Stimulated activated CD8-positive, alpha-beta memory T cell treated with anti-CD3 and anti-CD28 coated beads, Interleukin-7, amount 100 ng/mL, for 4 hours (primary cell): Measurements from ENCODE around the gene CYP24A1.
A peak's percentile ranks its signal among the peaks of the same experiment; 100 is the strongest.

Source experiments
- DNase-seq, 2 donors: peaks; one replicate each; pipeline ENCODE4 v3.0.0-alpha.2; 2020; ENCODE audit warnings: low read depth in 2 of 2

CYP24A1 gene

DNA sequence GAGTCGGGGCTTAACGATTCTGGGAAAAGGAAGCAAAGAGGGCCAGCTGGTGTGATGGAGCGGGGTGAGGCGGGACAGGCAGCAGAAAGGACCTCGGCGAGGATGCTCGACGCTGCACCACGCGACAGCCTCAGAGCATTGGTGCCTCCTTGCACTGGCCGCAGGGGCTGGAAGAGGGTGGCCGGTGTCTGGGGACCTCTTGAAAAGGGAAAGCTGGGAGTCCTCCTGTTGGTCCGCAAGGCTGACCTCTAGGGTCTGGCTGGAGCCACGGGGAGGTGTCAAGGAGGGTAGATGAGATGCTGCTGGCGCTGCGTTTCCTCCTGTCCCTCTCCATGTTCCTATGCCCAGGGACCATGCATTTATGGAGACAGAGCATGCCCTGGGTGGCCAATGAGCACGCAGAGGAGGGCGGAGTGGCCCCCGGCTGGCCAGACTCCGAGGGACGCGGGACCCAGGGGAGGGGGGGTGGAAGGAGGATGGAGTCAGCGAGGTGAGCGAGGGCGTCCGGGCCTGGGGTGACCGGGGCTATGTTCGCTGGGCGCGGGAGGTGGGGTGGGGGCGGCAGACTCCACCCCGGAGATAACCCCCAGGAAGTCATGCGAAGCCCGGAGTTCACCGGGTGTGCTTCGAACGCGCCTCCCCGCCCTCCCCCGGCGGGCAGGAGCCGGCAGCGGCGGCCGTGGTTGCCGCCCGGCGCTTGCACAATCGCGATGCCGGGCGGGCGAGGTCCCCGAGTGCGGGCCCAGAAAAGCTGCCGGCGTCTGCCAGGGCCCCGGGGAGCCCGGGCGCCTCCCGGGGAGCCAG lies at the start of gene CYP24A1:
TSS of gene CYP24A1 (minus strand) at position 334 of the 804 bp plus-strand sequence. CDS start 407 bp downstream, outside the sequence.
- no peak for DNase-seq

DNA sequence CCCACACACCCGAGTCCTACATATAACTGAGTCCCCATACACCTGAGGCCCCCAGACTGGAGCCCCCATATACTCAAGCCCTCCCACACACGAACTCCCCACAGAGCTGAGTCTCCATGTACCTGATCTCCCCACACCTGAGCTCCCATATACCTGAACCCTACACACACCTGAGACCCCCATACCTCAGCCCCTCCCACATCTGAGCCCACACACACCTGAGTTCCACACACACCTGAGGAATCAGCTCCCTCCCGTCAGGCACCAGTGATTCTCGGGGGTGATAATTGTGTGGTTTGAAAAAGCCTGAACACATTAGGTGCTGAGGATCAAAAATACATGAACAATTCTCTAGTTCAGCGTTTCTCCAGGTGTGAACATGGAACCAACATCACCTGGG lies 49.5 kb upstream of the CYP24A1 start:
- no peak for DNase-seq

DNA sequence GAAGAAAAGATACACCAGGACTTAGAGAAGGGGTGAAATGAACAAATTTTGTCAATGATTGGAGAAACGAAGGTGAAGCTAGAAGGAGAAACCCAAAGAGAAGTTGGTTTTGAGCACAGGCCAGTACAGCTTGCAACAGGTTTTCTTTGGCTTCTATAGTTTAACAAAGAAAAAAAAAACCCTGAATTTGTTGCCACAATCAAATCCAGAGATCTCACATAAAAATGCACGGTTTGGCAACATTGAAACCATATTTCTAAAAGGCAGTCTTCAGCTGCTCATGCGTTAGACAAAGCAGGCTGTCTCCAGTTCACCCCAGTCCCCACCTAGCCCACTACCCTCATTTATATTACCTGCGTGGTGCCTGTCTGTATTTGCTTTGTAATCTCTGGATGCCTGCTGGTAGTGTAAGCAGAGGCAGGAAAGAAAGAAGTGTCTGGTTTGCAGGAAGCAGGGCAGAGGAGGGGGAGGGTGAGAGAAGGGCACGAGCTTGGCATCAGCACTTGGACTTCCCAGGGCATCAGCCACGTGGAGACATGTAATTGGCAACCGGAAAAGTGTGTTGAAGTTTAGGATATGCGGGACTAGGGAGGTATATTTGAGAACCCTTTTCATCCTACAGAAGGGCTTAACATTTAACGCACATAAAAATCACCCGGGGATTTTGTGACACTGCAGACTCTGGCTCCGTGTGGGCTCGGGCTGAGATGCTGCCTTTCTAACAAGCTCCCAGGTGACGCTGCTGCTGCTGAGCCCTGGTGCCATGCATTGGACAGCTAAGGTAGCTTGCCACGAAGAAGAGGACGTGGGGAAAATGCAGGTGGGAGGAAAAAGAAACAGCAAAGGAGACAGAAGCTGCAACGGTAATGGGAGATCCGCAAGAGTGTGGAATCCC lies 48.5 kb upstream of the CYP24A1 start:
- DNase-seq = no peak

DNA sequence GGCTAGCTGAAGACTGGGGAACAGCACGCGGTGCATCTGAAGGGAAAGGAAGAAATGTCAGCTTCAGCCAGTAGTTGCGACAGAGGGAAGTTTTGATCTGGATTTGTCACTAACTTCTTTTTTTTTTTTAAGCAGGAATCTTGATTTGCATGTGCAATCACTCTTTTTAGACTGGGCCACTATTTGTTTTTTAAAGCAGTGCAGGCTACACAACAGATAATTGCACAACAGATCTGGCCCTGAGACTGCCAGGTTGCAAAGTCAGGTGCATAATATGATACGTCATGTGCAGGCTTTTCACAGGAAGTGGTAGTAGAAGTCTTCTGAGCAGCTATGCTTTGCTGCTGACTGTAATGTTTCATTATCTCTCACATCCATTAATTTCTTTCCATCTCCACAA lies 47.6 kb upstream of the CYP24A1 start:
- DNase-seq = no peak

DNA sequence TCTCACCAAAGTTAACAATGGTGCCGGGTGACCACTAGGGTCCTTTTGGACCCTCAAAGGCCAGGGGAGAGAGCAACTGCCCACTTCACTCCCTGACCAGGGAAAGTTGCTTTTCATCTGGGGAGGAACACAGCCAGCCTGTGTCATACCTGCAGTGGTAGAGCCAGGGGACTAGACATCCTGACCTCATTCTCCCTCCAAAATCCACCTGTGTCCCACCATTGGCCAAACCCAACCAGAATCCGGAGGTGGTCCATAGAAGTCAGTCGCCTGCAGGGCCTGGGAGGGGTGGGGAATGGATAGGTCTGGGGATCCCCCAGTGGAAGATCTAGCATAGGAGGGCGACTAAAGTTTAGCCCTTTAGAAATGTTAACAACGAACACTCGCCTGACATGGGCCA lies 46.9 kb upstream of the CYP24A1 start:
- no peak for DNase-seq

DNA sequence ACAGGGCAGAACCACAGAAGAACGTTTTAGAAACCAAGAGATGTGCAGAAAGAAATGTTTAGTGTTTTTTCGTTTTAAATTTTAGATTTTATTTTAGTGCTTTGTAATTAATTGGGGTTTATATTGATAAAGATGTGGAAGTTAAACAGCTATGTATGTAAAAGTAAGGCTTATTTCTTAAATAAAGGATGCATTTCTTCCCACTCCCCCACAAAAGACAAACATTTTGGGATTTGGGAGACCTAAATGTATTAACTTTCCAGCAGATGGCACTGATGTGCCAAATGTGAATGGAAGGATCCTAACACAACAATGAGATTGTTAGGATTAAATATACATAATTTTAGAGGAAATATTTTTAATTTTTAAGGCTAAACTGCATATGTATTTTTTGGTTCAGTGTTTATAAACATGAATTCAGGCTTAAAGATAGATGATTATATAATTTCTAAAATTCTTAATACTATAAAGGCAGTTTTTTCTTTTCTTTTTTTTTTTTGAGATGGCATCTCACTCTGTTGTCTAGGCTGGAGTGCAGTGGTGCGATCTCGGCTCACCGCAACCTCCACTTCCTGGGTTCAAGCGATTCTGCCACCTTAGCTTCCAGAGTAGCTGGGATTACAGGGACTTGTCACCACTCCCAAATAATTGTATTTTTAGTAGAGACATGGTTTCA lies 46.1 kb upstream of the CYP24A1 start:
- no peak for DNase-seq

DNA sequence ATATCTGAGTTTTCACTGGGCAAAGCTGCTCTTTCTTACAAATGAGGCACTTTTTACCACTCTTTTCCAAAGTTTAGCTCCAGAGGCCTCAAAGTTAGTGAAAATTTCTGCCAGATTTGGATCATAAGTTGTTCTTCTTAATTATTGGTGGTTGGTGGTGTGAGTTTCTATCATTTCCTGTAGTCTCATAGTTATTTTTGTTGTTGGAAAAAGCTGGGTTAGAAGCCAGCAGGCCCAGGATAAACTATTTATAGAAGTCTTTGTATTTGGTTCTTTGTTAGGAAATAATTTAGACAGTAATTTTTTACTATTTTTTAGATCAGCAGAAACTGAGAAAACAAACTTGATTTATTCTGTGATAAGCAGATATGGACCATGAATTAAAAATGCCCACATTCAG lies 44.7 kb upstream of the CYP24A1 start:
- no peak for DNase-seq

DNA sequence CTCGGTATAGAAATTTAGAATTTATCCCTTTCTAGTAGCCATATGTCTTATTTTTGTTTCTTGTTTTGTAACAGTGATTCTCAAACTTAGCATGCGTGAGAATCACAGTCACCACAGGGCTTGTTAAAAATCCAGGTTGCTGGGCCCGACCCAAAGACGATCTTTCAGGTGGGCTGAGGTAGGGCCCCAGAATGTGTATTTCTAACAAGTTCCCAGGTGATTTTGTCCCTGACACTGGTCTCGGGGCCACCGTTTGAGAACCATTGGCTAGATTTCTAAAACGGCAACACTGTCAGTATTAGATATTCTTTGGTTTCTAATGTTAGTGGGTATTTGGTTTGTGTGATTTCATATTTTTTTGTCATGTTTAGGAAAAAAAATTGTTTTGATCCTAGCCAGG lies 44.0 kb upstream of the CYP24A1 start:
- no peak for DNase-seq

DNA sequence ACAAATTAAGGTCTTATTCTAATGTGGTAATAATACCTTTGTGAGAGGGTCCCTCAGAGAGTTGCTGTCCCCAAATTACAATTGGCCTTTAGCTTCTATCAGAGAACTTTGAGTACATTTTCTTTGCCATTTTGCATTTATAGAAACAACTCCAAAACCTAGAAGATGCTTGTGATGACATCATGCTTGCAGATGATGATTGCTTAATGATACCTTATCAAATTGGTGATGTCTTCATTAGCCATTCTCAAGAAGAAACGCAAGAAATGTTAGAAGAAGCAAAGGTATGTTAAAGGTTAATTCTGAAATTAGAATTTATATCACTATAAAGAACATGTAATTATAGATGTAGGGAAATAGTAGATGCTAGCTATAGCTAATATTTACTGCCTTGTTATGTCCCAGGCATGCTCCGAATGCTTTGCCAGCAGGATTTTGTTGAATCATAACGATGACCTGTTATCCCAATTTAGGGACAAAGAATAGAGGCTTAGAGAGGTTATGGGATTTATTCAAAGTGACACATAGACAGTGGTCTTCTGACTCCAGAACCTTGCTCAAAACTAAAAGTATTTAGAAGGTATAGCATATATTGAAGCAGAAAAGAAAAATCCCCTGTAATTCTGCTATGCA lies 41.5 kb upstream of the CYP24A1 start:
- no peak for DNase-seq

DNA sequence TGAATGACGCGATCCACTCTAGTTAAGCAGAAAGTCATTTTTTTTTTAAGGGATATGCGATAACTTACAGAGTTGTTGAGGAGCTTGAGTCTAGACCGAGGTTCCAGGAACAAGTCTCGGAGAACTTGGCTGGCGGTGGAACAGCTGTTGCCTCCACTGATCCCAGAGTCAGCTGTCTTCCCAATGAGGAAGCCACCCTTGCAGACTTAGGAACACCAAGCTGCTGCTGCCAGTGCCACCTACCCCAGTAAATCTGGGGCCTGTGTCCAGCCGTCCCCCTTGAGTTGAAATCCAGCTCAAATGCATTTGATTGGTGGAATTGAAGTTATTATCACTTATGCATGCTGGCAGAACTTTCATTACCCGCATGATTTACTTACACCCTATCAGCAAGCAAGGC lies 40.8 kb upstream of the CYP24A1 start:
- no peak for DNase-seq

DNA sequence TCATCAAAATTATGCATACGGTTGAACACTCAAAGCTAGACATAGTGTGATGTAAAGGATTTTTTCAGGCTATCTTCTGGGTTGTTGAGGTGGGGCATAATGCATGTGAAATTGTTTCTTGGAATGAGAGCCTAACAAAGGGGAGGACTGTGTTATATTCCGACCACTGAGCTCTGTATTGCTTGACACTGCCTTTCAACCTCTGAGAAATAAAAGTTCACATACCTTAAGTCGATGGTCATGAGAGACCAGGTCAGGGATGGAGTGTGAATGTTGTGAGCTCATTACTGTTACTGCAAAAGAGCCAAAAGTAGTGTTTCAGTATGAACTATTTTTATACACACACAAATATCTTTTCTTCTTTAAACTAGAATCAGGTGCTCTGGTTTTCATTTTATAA lies 39.1 kb upstream of the CYP24A1 start:
- no peak for DNase-seq

DNA sequence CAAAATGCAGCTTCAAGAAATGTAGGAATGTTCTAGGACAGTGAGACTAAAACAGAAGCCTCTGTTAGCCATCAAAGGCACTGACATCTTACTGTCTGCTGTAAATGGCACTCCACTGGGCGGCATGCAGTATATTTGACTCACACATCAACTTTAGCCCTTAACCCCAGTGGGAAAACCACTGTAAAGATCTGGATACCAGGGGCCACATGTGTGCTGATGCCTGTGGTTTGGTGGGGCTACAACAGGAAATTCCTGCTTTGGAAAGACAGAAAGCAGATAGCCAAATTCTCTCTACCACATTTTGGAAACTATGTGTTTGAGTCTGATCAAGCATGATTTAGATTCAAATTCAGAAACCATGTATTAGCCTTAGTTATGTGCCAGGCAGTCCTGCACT lies 38.4 kb upstream of the CYP24A1 start:
- DNase-seq = no peak

DNA sequence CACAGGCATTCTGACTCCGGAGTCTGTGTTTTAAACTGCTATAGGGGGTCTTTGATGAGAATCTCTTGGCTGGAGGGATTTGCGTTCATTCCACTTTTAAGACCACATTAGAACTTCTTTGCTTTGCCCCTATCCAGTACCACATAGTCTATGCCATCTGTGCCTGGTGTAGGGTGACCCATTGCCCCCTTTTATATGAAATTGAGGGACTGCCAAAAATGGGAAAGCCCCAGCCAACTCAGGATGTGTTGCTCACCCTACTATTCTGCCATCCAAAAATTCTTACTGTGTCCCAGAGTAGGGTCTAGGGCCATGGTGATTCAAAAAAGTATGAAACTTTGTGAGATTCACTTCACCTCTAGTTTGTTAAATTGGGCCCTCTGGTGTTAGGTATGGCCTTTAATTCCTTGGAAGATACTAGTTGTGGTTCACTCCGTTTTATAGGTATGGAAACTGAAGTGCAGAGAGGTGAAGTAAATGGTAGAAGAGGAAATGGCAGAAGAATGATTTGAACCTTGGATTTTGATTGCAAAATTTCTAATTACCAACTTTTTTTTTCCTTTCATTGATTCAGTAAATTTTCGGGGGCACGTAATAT lies 35.5 kb upstream of the CYP24A1 start:
- no peak for DNase-seq

DNA sequence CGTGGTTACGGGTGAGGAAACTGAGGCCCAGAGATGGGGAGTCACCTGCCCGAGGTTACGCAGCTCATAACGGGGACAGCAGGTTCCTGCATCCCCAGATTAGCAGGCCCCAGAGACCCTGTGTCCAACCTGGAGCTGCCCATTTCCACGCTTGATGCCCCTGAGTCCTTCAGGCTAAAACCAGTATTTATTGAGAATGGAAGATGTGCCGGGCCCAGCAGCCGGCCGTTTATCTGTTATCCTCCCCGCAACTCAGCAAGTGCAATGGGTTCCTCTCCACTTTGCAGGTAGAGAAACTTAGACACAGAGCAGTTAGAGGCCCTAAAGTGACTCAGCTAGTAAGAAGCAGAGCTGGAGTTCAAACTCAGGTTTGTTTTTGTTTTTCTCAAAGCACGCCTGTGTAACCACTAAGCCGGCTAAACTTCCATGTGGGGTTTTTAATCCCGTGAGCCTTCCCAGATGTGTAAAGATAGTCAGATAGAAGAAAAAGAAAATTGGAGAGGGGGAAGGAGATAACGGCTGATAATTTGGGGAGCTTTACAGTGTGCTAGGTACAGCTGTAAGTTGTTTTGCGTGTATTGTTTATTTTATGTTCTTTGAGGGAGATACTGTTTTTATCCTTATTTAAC lies 34.9 kb upstream of the CYP24A1 start:
- no peak for DNase-seq

DNA sequence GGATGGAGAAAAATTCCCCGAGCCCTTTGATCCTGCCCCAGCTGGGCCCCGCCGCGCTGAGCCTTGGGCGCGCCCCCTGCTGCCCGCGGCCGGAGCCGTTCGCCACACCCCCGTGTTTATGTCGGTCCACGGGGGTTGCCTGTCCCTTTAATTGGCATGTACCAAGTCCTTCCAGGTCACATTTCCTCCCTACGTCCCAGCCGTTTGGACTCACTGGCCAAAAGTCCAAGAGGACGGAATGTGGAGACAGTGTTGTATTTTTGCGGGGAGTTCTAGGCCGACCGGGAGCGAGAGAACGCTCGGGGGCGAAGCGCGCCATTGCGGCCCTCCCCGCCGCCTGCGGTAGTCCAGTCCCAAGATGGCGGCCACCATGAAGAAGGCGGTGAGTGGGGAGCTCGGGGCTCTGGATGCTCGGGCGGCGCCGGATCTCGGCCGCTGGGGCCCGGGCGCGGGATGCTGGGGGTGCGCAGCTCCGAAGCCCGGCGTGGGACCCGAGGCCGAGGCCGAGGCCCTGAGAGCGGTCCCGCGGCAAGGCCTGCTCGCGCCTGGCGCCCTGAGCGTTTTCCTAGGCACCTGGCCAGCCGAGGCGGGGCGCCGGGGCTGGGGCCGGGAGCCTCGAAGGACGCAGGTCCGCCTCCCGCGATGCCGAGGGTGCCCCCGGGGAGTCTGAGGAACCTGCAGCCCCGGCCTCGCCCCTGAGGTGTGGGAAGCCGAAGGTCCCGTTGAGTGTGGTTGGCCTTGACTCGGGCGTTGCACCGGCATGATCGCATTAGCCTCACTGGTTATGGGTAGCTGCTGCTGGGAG lies 34.2 kb upstream of the CYP24A1 start, which contains the start of gene PFDN4:
TSS of gene PFDN4 (plus strand) at position 345 of the 805 bp plus-strand sequence. CDS start at position 359, 14 bp downstream.
- peak; percentile 48 to 68 for DNase-seq

DNA sequence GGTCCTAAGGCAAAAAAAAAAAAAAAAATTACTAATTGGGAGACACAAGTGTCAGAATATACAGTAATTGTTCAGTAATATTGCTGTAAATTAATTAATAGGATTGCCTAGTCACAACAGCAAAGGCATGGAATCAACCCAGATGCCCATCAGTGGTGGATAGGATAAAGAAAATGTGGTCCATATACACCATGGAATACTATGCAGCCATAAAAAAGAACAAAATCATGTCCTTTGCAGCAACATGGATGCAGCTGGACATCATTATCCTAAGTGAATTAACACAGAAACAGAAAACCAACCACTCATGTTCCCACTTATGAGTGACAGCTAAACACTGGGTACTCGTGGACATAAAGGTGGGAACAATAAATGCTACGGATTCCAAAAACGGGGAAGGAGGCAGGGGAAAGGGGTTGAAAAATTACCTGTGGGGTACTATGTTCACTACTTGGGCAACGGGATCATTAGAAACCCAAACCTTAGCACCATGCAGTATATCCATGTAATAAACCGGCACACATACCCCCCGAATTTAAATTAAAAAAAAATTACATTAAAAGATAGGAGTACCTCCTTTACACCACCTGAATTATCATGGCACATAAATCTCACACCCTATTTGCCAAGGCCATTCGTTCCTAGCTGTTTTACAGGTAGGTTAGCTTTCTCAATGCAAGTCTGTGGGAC lies 33.4 kb upstream of the CYP24A1 start:
- no peak for DNase-seq

DNA sequence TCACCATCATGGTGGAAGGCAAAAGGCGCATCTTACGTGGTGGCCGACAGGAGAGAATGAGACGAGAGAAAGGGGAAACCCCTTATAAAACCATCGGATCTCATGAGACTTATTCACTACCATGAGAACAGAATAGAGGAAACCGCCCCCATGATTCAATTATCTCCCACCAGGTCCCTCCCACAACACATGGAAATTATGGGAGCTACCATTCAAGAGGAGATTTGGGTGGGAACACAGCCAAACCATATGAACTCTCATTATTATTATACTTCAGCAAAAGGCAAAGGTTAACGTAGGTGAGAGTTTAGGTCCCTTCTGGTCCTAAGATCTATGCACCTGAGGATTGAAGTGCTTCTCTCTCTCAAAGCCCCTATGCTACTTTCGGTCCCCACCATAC lies 31.7 kb upstream of the CYP24A1 start:
- no peak for DNase-seq

DNA sequence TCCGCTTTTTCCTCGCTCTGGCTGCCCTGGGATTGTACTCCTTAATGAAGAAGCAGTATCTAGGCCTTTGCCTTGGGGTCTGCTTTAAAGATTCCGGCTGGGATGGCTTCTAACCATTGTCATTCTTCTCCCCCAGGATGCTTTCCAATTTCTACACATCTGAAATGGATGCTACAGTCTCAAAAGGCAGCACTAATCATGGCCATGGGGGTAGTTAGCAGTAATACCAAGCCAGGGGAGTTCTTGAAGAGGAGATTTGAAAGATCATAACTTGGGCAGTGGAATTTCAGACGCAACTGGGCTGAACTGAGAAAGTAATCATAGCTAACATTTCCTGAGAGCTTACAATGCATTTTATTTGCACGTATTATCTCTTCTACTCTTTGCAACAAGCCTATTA lies 30.7 kb upstream of the CYP24A1 start:
- DNase-seq = no peak

DNA sequence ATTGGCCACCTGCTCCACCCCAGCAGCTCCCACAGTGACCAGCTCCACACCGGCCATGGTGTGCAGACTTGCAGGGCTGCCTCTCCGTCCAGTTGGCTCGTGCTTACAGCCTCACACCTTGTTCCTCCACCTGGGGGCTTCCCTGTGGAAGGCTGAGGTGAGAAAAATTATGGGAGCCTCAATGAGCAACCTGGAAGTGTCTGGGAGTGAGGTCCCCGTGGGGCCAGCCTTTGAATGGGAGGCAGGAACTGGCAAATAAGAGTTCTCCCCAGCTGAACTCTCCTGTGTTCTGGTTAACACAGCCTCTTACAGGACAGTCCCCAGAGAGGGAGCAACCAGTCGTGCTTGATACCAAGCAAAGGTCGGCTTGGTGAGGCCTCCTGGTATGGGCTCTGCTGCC lies 30.3 kb upstream of the CYP24A1 start:
- DNase-seq = no peak
